Cerebellar cortex (tissue), 1 donor: ENCODE measurements around the gene KMT5B.

ENCODE experiments used
- DNase-seq: peaks from one replicate; pipeline ENCODE4 v3.0.0-alpha.2; 2015; ENCODE audit warnings: low spot score

Gene KMT5B

GRCh38 chr11:68143310-68143689, 69.8 kb downstream of the KMT5B start:
- no peak for DNase-seq

GRCh38 chr11:68142441-68143309, 70.4 kb downstream of the KMT5B start:
- no peak for DNase-seq

- DNase-seq: no peak
Observed at GRCh38 chr11:68142028-68142412, 71.1 kb downstream of the KMT5B start.

GRCh38 chr11:68141246-68142027, 71.7 kb downstream of the KMT5B start:
- DNase-seq: no peak

GRCh38 chr11:68140496-68141245, 72.4 kb downstream of the KMT5B start:
- DNase-seq: no peak

GRCh38 chr11:68138237-68138636, 74.9 kb downstream of the KMT5B start:
- DNase-seq: no peak

GRCh38 chr11:68137833-68138232, 75.3 kb downstream of the KMT5B start:
- DNase-seq: no peak

GRCh38 chr11:68136866-68137265, 76.2 kb downstream of the KMT5B start:
- no peak for DNase-seq

- DNase-seq: no peak
Observed at GRCh38 chr11:68135161-68135560, 77.9 kb downstream of the KMT5B start.

- DNase-seq: no peak
Observed at GRCh38 chr11:68133761-68134160, 79.3 kb downstream of the KMT5B start.

GRCh38 chr11:68130121-68130520, 83.0 kb downstream of the KMT5B start:
- DNase-seq: no peak

- DNase-seq: no peak
Observed at GRCh38 chr11:68128682-68129327, 84.3 kb downstream of the KMT5B start.

GRCh38 chr11:68127714-68128681, 85.1 kb downstream of the KMT5B start:
- DNase-seq: peak; percentile 75

- DNase-seq: no peak
Observed at GRCh38 chr11:68125164-68125563, 87.9 kb downstream of the KMT5B start.

- DNase-seq: no peak
Observed at GRCh38 chr11:68122936-68123539, 90.1 kb downstream of the KMT5B start.

- peak; percentile 90 for DNase-seq
Observed at GRCh38 chr11:68121067-68121899, 91.8 kb downstream of the KMT5B start, which contains the start of gene CHKA. CHKA (minus strand) TSS chr11:68121388; CDS start chr11:68121177, 211 bp downstream.

- DNase-seq: no peak
Observed at GRCh38 chr11:68120273-68121066, 92.6 kb downstream of the KMT5B start.

- DNase-seq: no peak
Observed at GRCh38 chr11:68118706-68119448, 94.2 kb downstream of the KMT5B start.
